HEK293 (cell line): ENCODE data around the gene NFXL1.

ENCODE experiments used
- HOXA7 ChIP-seq: sonication (generic); formaldehyde crosslinking; IDR thresholded peaks from 2 replicates; pipeline ENCODE4 v1.8.1; 2022; ENCODE audit warnings: missing genetic modification reagents, borderline replicate concordance
- SP7 ChIP-seq: fragments of 450-650 bp; formaldehyde crosslinking; IDR thresholded peaks from 2 replicates; pipeline ENCODE4 v1.5.1; 2016; ENCODE audit warnings: missing biosample characterization, missing genetic modification characterization
- TSHZ1 ChIP-seq: fragments of 450-650 bp; formaldehyde crosslinking; IDR thresholded peaks from 2 replicates; pipeline ENCODE4 v1.5.1; 2016; ENCODE audit warnings: missing biosample characterization, missing genetic modification characterization, borderline replicate concordance
- ZNF335 ChIP-seq: fragments of 450-650 bp; formaldehyde crosslinking; conservative IDR thresholded peaks from 2 replicates; pipeline ENCODE4 v1.5.1; 2016; ENCODE audit warnings: missing biosample characterization, missing genetic modification characterization
- ZNF510 ChIP-seq: fragments of 450-650 bp; formaldehyde crosslinking; IDR thresholded peaks from 2 replicates; pipeline ENCODE4 v1.5.1; 2018; ENCODE audit warnings: mild to moderate bottlenecking, missing genetic modification characterization, missing biosample characterization; ENCODE audit not compliant: insufficient replicate concordance
- ZNF785 ChIP-seq: fragments of 450-650 bp; formaldehyde crosslinking; IDR thresholded peaks from 2 replicates; pipeline ENCODE4 v1.5.1; 2016; ENCODE audit warnings: missing biosample characterization, missing genetic modification characterization
- TF ChIP-seq, protein P1 (sequence below): fragments of 450-650 bp; formaldehyde crosslinking; IDR thresholded peaks from 2 replicates; pipeline ENCODE4 v1.5.1; 2016; ENCODE audit warnings: missing biosample characterization, missing genetic modification characterization

- TF ChIP-seq, protein P1, sequence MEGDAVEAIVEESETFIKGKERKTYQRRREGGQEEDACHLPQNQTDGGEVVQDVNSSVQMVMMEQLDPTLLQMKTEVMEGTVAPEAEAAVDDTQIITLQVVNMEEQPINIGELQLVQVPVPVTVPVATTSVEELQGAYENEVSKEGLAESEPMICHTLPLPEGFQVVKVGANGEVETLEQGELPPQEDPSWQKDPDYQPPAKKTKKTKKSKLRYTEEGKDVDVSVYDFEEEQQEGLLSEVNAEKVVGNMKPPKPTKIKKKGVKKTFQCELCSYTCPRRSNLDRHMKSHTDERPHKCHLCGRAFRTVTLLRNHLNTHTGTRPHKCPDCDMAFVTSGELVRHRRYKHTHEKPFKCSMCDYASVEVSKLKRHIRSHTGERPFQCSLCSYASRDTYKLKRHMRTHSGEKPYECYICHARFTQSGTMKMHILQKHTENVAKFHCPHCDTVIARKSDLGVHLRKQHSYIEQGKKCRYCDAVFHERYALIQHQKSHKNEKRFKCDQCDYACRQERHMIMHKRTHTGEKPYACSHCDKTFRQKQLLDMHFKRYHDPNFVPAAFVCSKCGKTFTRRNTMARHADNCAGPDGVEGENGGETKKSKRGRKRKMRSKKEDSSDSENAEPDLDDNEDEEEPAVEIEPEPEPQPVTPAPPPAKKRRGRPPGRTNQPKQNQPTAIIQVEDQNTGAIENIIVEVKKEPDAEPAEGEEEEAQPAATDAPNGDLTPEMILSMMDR (tag by site-specific recombination), result no peak
- TF ChIP-seq TSHZ1 (no peak), ZNF785 (tag by site-specific recombination) (no peak), HOXA7 (CRISPR knock-in tag) (no peak), ZNF510 (no peak), ZNF335 (tag by site-specific recombination) (no peak), SP7 (tag by site-specific recombination) (no peak)
These were observed 83.2 kb downstream of the NFXL1 start for GRCh38 chr4:47831026-47831679.
